HepG2 (cell line): ENCODE results near the gene CCDC85C. TPM values are rescaled to one million over a fixed set of nuclear protein-coding genes. Genes with fewer than 3 reads are reported as not detected.
"Not testable (repeated sequence)": the region's sequence is repeated elsewhere in the genome, so short reads cannot be mapped to it uniquely, and the experiment has no call there.

Experiments used
- ATAC-seq: fragments of 200-7000 bp; cut with Tn5 transposase; 3 replicates; pipeline ENCODE4 v1.9.1; 2020; ENCODE audit warnings: mild to moderate bottlenecking, moderate library complexity
- BruUV-seq: library from RNA; stranded (reverse); fragments of 400-500 nt; replicated peaks from 2 replicates; lab custom pipeline; 2021; lab: Mats Ljungman, UMichigan
- CTCF ChIA-PET: fragments of 300-600 bp; formaldehyde crosslinking; extraction: SDS; loops from one replicate; lab custom pipeline; 2021; ENCODE audit warnings: low total read pairs, inconsistent platforms, low intra/inter-chr PET ratio; lab: Yijun Ruan, JAX
- POLR2A ChIA-PET: fragments of 350-600 bp; sonication (Branson Sonifier 250); formaldehyde crosslinking; loops from one replicate; lab custom pipeline; 2020; ENCODE audit warnings: antibody characterized with exemption, inconsistent platforms; lab: Yijun Ruan, JAX
- DNase-seq: peaks from one replicate; pipeline ENCODE4 v3.0.0-alpha.2; 2015; ENCODE audit warnings: low spot score
- FAIRE-seq: peaks from 3 replicates; lab custom pipeline; 2011; peaks lifted over from hg19 to GRCh38; lab: Jason Lieb, UNC
- H2AFZ ChIP-seq: one replicate; pipeline ENCODE4 v1.6.1; 2011; ENCODE audit warnings: low read length, inconsistent platforms
- H3K27ac ChIP-seq: fragments of 300-600 bp; 3 replicates; pipeline ENCODE4 v1.8.0; 2011; ENCODE audit warnings: mixed run types, mild to moderate bottlenecking, mixed read lengths, low read length, inconsistent platforms; ENCODE audit not compliant: insufficient read depth; ENCODE audit errors: extremely low read length
- H3K27me3 ChIP-seq, 2 experiments: fragments of 200-600 bp in 1 of 2; 2 replicates in 1 of 2; 3 replicates in 1 of 2; pipeline versions ENCODE4 v1.6.0 to v1.8.0; 2011; ENCODE audit warnings: low read length in 2 of 2, mild to moderate bottlenecking in 2 of 2, moderate library complexity in 2 of 2, inconsistent platforms in 1 of 2; ENCODE audit not compliant: insufficient read depth in 2 of 2, control insufficient read depth in 1 of 2
- H3K36me3 ChIP-seq, 2 experiments: fragments of 200-600 bp in 1 of 2; replicated peaks in 1 of 2; 2 replicates in 1 of 2; 3 replicates in 1 of 2; pipeline versions ENCODE4 v1.5.1 to v1.8.0; 2011; ENCODE audit warnings: low read length in 2 of 2, inconsistent platforms in 1 of 2; ENCODE audit not compliant: insufficient read depth in 2 of 2, control insufficient read depth in 1 of 2
- H3K4me1 ChIP-seq: 2 replicates; pipeline ENCODE4 v1.5.1; 2012; ENCODE audit warnings: low read length, inconsistent platforms; ENCODE audit not compliant: insufficient read depth
- H3K4me2 ChIP-seq: 2 replicates; pipeline ENCODE4 v1.6.0; 2011; ENCODE audit warnings: low read depth, low read length, inconsistent platforms
- H3K4me3 ChIP-seq, 3 experiments: fragments of 200-600 bp in 1 of 3; sonication (generic), shearing (Covaris generic) in 1 of 3; replicated peaks in 1 of 3; 2 replicates each; pipeline ENCODE4 v1.5.1; 2011 to 2016; ENCODE audit warnings: low read length in 3 of 3, inconsistent platforms in 2 of 3, low read depth in 2 of 3, mild to moderate bottlenecking in 2 of 3, control low read depth in 1 of 3, mixed read lengths in 1 of 3; ENCODE audit not compliant: insufficient read depth in 1 of 3
- H3K79me2 ChIP-seq: one replicate; pipeline ENCODE4 v1.6.1; 2011; ENCODE audit warnings: low read length, inconsistent platforms; ENCODE audit not compliant: insufficient read depth
- H3K9ac ChIP-seq: 2 replicates; pipeline ENCODE4 v1.6.0; 2011; ENCODE audit warnings: mild to moderate bottlenecking, low read depth, low read length, inconsistent platforms; ENCODE audit not compliant: insufficient read depth
- H3K9me3 ChIP-seq: 2 replicates; pipeline ENCODE4 v1.5.1; 2012; ENCODE audit warnings: mild to moderate bottlenecking, low read length
- H4K20me1 ChIP-seq: 2 replicates; pipeline ENCODE4 v1.6.0; 2011; ENCODE audit warnings: inconsistent platforms, mild to moderate bottlenecking, low read length, moderate library complexity; ENCODE audit not compliant: insufficient read depth
- ARID5B ChIP-seq: IDR thresholded peaks from 2 replicates; pipeline ENCODE4 v1.4.0; 2020; ENCODE audit warnings: mild to moderate bottlenecking, missing genetic modification reagents
- E2F1 ChIP-seq: sonication (generic); formaldehyde crosslinking; IDR thresholded peaks from 2 replicates; pipeline ENCODE4 v1.5.0; 2020; ENCODE audit warnings: missing genetic modification reagents
- HOXA3 ChIP-seq: sonication (generic); formaldehyde crosslinking; IDR thresholded peaks from 2 replicates; pipeline ENCODE4 v1.5.0; 2020; ENCODE audit warnings: missing genetic modification reagents
- WGBS: methylation state at CpG from one replicate; pipeline ENCODE4 v1.1.6; 2017; ENCODE audit warnings: low lambda C conversion rate; 5-methylcytosine and 5-hydroxymethylcytosine counted together
- in situ Hi-C: cut with HindIII; loops from 2 replicates; pipeline ENCODE4 v1.10.0; 2017; ENCODE audit warnings: low pct_unique_long_range_greater_than_20kb; ENCODE audit not compliant: extremely low pct_ligation_motif_present
- intact Hi-C: fragments of 100-400 bp; cut with micrococcal nuclease; formaldehyde crosslinking; loops from one replicate; pipeline ENCODE4 v1.10.0; 2022; ENCODE audit not compliant: unreplicated experiment
- polyA plus RNA-seq, 8 experiments: library from polyadenylated mRNA; depleted of rRNA in 3 of 8; stranded (reverse) in 7 of 8; unstranded in 1 of 8; fragments of >200 nt; fragmentation: Illumina TruSeq in 4 of 8; extraction: Trizol in 4 of 8; gene quantifications; 2 replicates each; pipeline versions ENCODE4 v1.2.1 to v1.2.3, GENCODE V29; 2011 to 2016; ENCODE audit warnings: low read depth in 4 of 8, missing spikeins in 1 of 8, mixed read lengths in 1 of 8; ENCODE audit not compliant: insufficient read depth in 1 of 8
- total RNA-seq, 5 experiments: library from RNA; depleted of rRNA; stranded (reverse); fragments of >200 nt; fragmentation: Illumina TruSeq; extraction: Trizol; gene quantifications; 2 replicates each; pipeline ENCODE4 v1.2.3, GENCODE V29; 2016; ENCODE audit warnings: low read depth in 1 of 5

Gene CCDC85C
- total and polyA plus RNA-seq, 2 of the 13 experiments (the other 11 are each of a cell fraction or from before 2014, with no cell fraction given), result 18.8 to 43.8 TPM

- TF ChIP-seq ARID5B (CRISPR knock-in tag), result no peak
- no peak for TF ChIP-seq E2F1
- TF ChIP-seq HOXA3 (CRISPR knock-in tag), result no peak
- TF ChIP-seq, all 625 proteins: peak for 0
Observed at GRCh38 chr14:99643343-99643742, 39.3 kb upstream of the CCDC85C start (continued).

GRCh38 chr14:99642771-99643170, 38.8 kb upstream of the CCDC85C start:
- intact Hi-C loops, H3K36me3 ChIP-seq: not testable (repeated sequence)

More at GRCh38 chr14:99642771-99643170, 38.8 kb upstream of the CCDC85C start:
- H3K9ac ChIP-seq, ATAC-seq, H3K4me1 ChIP-seq, H3K4me3 ChIP-seq, H3K27ac ChIP-seq, in situ Hi-C loops, H3K27me3 ChIP-seq, CTCF ChIA-PET, POLR2A ChIA-PET, H3K79me2 ChIP-seq, FAIRE-seq, H3K9me3 ChIP-seq, H2AFZ ChIP-seq, H3K4me2 ChIP-seq, DNase-seq, H4K20me1 ChIP-seq, BruUV-seq: not testable (repeated sequence)
- WGBS, result 84% methylated on average over 5 of the region's 5 CpGs
